Activated T-helper 1 cell treated with Interleukin-2 at 50 U/mL for 16 hours (primary cell): Measurements from ENCODE around the gene SPATS2L.

Experiments
- DNase-seq: peaks from one replicate; pipeline ENCODE4 v3.0.0-alpha.2; 2020; ENCODE audit warnings: low read depth

SPATS2L gene

GRCh38 chr2:200297100-200297499 lies 9.4 kb upstream of the SPATS2L start:
- DNase-seq, result no peak

- DNase-seq, result no peak
Measured at GRCh38 chr2:200297989-200298388, 8.5 kb upstream of the SPATS2L start.

GRCh38 chr2:200298816-200299215 lies 7.7 kb upstream of the SPATS2L start:
- DNase-seq, result no peak

- DNase-seq, result no peak
Measured at GRCh38 chr2:200300065-200300464, 6.4 kb upstream of the SPATS2L start.

GRCh38 chr2:200300638-200301314 lies 5.7 kb upstream of the SPATS2L start:
- DNase-seq, result no peak

GRCh38 chr2:200301953-200302858 lies 4.3 kb upstream of the SPATS2L start:
- no peak for DNase-seq

- no peak for DNase-seq
Measured at GRCh38 chr2:200302940-200303727, 3.4 kb upstream of the SPATS2L start.

GRCh38 chr2:200305797-200306195 lies 697 bp upstream of the SPATS2L start:
- DNase-seq, result no peak

GRCh38 chr2:200306931-200307723 lies 634 bp downstream of the SPATS2L start:
- peak; percentile 5 for DNase-seq

- DNase-seq, result no peak
Measured at GRCh38 chr2:200307724-200308545, 1.4 kb downstream of the SPATS2L start.

- no peak for DNase-seq
Measured at GRCh38 chr2:200308546-200309295, 2.2 kb downstream of the SPATS2L start.

- no peak for DNase-seq
Measured at GRCh38 chr2:200309296-200310049, 3.0 kb downstream of the SPATS2L start.

GRCh38 chr2:200310545-200310971 lies 4.1 kb downstream of the SPATS2L start:
- DNase-seq, result no peak

GRCh38 chr2:200311139-200311538 lies 4.6 kb downstream of the SPATS2L start:
- DNase-seq, result no peak

GRCh38 chr2:200314976-200315567 lies 8.6 kb downstream of the SPATS2L start:
- DNase-seq, result no peak

GRCh38 chr2:200317975-200318374 lies 11.5 kb downstream of the SPATS2L start:
- no peak for DNase-seq

GRCh38 chr2:200318940-200319435 lies 12.5 kb downstream of the SPATS2L start:
- DNase-seq, result no peak

GRCh38 chr2:200319548-200320337 lies 13.2 kb downstream of the SPATS2L start:
- no peak for DNase-seq
